GM18861 (cell line): Measurements from ENCODE around the gene LIMA1.
"Not testable (repeated sequence)": the region's sequence is repeated elsewhere in the genome, so short reads cannot be mapped to it uniquely, and the experiment has no call there.

Experiments
- ATAC-seq: cut with Tn5 transposase; IDR thresholded peaks from one replicate; pipeline ENCODE4 v1.9.1; 2021; ENCODE audit not compliant: unreplicated experiment

LIMA1 gene

DNA sequence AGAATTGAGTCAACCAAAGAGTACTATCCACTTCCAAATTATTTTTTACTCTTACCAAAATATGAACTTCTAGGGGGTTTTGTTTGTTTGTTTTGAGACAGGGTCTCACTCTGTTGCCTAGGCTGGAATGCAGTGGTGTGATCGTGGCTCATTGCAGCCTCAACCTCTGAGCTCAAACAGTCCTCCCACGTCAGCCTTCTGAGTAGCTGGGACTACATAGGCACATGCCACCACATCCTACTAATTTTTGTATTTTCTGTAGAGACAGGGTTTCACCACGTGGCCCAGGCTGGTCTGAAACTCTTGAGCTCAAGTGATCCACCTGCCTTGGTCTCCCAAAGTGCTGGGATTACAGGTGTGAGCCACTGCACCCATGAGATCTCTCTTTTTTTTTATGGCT, 7.4 kb upstream of the LIMA1 start:
- ATAC-seq = not testable (repeated sequence)

DNA sequence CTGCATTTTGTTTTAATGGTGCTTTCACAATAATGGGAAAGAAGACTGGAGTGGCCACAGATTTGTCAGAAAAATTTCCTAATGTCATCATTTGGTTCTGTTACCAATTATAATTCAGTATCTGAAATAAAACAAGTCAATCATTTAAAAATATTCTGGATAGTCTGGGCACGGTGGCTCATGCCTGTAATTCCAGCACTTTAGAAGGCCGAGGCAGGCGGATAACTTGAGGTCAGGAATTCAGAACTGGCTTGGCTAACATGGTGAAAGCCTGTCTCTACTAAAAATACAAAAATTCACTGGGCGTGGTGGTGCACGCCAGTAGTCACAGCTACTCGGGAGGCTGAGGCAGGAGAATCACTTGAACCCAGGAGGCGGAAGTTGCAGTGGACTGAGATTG, 4.0 kb upstream of the LIMA1 start:
- ATAC-seq = no peak

DNA sequence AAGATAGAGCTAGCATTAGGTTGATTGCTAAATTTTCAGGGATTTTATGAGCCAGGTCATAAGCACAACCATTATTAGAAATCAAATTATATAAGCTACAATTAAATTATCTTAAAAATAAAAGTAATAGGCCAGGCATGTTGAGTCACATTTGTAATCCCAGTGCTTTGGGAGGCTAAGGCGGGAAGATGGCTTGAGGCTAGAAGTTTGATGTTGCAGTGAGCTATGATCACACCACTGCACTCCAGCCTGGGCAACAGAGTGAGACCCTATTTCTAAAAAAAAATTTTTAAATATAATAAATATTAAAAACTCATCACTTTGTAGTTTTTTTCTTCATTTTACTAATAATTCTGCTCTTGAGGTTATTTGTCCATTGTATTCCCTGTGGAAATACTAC, 1.9 kb upstream of the LIMA1 start:
- no peak for ATAC-seq

DNA sequence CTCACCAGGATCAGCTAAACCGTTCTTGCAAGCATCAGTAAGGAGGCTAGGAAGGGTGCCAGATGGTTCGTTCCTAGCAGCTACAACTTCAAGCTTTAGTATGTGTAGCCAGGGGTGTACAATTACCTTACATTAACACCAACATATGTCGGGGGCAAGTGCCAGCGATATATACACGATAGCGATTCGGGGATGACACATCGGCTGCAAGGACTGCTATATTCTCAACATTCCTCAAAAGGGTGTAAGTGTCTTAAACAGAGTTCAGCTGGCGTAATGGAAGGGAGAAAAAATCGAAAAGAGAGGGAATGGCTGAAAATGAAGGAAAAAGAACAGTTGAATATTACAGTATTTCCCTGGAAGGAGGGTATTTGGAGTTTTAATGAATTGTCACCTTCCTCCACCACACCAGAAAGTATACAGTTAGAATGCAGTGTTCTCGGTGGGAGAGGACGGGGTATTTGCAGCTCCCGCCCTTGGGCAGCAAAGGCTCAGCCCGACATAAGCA, 545 bp downstream of the LIMA1 start:
- no peak for ATAC-seq

- no peak for ATAC-seq
Measured at GRCh38 chr12:50279501-50279900, 3.8 kb downstream of the LIMA1 start.

GRCh38 chr12:50276912-50277671, 6.2 kb downstream of the LIMA1 start:
- ATAC-seq = no peak

DNA sequence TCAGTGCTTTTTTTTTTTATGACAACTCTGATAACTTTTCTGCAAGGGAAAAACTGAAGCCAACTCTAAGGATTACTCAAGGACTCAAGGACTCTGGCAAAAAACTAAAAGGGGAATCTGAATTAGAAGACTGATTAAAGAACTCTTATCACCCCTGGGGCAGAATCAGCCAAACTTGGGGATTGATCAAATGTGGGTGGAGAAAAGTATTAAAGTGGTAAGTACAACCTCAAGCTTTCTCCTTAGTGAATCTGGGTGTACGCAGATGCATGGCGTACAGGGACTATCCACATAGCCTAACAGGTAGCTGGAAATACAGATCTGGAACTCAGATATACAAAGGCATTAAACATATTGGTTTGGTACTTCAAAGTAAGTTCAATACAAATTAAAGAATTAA, 7.3 kb downstream of the LIMA1 start:
- ATAC-seq = no peak

GRCh38 chr12:50275556-50275955, 7.8 kb downstream of the LIMA1 start:
- no peak for ATAC-seq

- not testable (repeated sequence) for ATAC-seq
Measured at GRCh38 chr12:50275127-50275526, 8.2 kb downstream of the LIMA1 start.

GRCh38 chr12:50271724-50272247, 11.5 kb downstream of the LIMA1 start:
- ATAC-seq = no peak

GRCh38 chr12:50268482-50268881, 14.8 kb downstream of the LIMA1 start:
- ATAC-seq = no peak

- no peak for ATAC-seq
Measured at GRCh38 chr12:50265770-50266524, 17.4 kb downstream of the LIMA1 start.

DNA sequence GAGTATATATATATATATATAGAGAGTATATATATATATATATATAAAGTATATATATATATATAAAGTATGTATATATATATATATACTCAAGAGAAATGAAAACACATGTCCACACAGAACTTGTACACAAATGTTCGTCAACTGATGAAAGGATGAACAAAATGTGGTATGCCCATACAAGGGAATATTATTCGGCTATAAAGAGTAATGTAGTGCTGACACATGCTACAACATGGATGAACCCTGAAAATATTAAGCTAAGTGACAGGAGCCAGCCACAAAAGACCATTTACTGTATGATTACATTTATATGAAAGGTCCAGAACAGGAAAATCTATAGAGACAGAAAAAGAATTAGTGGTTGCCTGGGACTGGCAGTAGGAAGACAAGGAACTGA, 19.5 kb downstream of the LIMA1 start:
- no peak for ATAC-seq

DNA sequence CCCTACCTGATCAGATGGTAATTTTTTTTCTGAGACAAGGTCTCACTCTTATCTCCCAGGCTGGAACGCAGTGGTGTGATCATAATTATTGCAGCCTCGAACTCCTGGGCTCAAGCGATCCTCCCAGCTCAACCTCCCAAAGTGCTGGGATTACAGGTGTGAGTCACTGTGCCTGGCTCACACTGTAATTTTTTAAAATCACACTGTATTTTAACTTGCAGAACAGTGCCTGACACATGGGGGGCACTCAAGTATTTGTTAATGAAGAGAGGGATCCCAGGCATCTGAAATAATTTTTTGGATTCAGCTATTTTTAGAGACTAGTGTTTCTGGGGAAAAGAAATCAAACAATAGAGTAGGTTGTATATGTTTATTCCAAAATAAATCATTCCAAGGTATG, 21.7 kb downstream of the LIMA1 start:
- ATAC-seq = no peak

DNA sequence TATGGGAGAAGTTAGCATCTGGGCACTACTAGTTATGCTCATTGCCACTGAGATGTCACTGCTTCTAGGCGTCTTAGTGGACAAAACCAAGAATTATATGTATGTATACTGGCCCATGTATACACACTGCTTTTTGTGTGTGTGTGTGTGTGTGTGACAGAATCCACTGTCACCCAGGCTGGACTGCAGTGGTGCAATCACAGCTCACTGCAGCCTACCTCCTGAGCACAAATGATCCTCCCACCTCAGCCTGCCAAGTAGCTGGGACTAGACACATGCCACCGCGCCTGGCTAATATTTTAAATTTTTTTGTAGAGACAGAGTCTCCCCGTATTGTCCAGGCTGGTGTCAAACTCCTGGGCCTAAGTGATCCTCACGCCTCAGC, 25.2 kb downstream of the LIMA1 start:
- ATAC-seq = no peak

GRCh38 chr12:50257236-50258166, 25.8 kb downstream of the LIMA1 start:
- no peak for ATAC-seq

DNA sequence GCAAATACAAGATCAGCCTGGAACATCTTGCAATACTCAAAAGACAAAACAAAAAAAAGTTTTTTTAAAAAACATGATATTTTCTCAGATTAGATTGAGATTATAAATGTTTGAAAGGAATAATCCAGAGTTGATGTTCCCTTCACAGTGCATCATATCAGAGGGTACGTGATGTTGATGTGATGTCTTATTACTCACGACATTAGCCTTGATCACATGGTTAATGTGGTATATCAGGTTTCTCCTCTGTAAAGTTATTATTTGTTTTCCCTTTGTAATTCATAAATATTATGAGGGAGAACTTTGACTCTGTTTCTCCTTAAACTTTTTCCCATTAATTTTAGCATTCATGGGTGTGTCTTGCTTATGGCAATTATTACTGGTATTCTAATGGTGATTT, 26.6 kb downstream of the LIMA1 start:
- no peak for ATAC-seq

- no peak for ATAC-seq
Measured at GRCh38 chr12:50252977-50253602, 30.2 kb downstream of the LIMA1 start.

- ATAC-seq = no peak
Measured at GRCh38 chr12:50251619-50252252, 31.6 kb downstream of the LIMA1 start.
